ENCODE measurements around the gene PLXNA4. TPM values are rescaled to one million over a fixed set of nuclear protein-coding genes. Genes with fewer than 3 reads are reported as not detected.

PLXNA4 gene
- total and polyA plus RNA-seq, 2 experiments from 2014 or later = 0.08 to 0.80 TPM

DNA sequence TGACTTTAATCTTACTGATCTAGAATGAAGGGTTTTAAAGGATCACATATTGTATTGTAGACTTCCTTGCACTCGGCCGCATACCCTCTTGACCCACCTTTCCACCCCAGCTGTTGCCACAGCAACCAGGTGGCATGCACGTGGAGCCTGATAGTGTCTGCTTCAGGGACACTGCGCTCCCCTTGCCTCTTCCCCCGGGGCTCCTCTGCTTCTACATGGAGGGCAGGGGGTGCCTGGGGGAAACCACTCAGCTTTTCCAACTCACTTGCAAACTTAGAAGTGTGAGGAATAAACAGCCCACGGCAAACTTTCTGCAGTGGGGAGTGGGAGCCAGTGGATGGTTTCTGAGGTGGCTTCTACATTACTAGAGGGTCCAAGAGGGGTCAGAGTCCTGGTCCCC lies 458.6 kb downstream of the PLXNA4 start:
- Mint-ChIP-seq H3K27me3 (ENCODE audit: insufficient read depth, low read depth, poor library complexity) (peaks cover 4% of the 10 kb centered on the region), H3K4me1 (peaks cover 11% of the 10 kb centered on the region), H3K36me3 (ENCODE audit: low read depth) (no peaks in the 10 kb centered on the region), H3K9me3 (no peaks in the 10 kb centered on the region), H3K27ac (no peak overlapping the region; the same call in 1 of the 2 replicates), H3K4me3 (no peak overlapping the region)
- H3F3A ChIP-seq (replicated peaks; ENCODE audit: low read depth) = no peaks in the 10 kb centered on the region
- ATAC-seq = no peak
- H3K4me3 ChIP-seq = no peak overlapping the region
- DNase-seq (ENCODE audit: low spot score) = no peak
- TF ChIP-seq, protein P1, sequence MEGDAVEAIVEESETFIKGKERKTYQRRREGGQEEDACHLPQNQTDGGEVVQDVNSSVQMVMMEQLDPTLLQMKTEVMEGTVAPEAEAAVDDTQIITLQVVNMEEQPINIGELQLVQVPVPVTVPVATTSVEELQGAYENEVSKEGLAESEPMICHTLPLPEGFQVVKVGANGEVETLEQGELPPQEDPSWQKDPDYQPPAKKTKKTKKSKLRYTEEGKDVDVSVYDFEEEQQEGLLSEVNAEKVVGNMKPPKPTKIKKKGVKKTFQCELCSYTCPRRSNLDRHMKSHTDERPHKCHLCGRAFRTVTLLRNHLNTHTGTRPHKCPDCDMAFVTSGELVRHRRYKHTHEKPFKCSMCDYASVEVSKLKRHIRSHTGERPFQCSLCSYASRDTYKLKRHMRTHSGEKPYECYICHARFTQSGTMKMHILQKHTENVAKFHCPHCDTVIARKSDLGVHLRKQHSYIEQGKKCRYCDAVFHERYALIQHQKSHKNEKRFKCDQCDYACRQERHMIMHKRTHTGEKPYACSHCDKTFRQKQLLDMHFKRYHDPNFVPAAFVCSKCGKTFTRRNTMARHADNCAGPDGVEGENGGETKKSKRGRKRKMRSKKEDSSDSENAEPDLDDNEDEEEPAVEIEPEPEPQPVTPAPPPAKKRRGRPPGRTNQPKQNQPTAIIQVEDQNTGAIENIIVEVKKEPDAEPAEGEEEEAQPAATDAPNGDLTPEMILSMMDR (conservative IDR thresholded peaks at IDR 0.05; ENCODE audit: low read depth in 2 of 2) = no peak
- TF ChIP-seq ZNF331 (CRISPR knock-in tag; IDR thresholded peaks at IDR 0.05; ENCODE audit: low read depth) (no peak), EZH2phosphoT487 (IDR thresholded peaks at IDR 0.05; ENCODE audit: unreplicated experiment) (no peak), POLR2AphosphoS5 (IDR thresholded peaks at IDR 0.05; ENCODE audit: low read depth) (no peak), CREB1 (CRISPR knock-in tag; IDR thresholded peaks at IDR 0.05; ENCODE audit: low read depth) (no peak), NANOG (IDR thresholded peaks at IDR 0.05; ENCODE audit: borderline replicate concordance) (no peak), ZNF114 (CRISPR knock-in tag; IDR thresholded peaks at IDR 0.05) (no peak), EZH2 (IDR thresholded peaks at IDR 0.05; ENCODE audit: low read depth, unreplicated experiment) (no peak), JUNB (IDR thresholded peaks at IDR 0.05; ENCODE audit: unreplicated experiment) (no peak), STAT1 (IDR thresholded peaks at IDR 0.05; ENCODE audit: unreplicated experiment) (no peak)
- TF ChIP-seq, protein P2, sequence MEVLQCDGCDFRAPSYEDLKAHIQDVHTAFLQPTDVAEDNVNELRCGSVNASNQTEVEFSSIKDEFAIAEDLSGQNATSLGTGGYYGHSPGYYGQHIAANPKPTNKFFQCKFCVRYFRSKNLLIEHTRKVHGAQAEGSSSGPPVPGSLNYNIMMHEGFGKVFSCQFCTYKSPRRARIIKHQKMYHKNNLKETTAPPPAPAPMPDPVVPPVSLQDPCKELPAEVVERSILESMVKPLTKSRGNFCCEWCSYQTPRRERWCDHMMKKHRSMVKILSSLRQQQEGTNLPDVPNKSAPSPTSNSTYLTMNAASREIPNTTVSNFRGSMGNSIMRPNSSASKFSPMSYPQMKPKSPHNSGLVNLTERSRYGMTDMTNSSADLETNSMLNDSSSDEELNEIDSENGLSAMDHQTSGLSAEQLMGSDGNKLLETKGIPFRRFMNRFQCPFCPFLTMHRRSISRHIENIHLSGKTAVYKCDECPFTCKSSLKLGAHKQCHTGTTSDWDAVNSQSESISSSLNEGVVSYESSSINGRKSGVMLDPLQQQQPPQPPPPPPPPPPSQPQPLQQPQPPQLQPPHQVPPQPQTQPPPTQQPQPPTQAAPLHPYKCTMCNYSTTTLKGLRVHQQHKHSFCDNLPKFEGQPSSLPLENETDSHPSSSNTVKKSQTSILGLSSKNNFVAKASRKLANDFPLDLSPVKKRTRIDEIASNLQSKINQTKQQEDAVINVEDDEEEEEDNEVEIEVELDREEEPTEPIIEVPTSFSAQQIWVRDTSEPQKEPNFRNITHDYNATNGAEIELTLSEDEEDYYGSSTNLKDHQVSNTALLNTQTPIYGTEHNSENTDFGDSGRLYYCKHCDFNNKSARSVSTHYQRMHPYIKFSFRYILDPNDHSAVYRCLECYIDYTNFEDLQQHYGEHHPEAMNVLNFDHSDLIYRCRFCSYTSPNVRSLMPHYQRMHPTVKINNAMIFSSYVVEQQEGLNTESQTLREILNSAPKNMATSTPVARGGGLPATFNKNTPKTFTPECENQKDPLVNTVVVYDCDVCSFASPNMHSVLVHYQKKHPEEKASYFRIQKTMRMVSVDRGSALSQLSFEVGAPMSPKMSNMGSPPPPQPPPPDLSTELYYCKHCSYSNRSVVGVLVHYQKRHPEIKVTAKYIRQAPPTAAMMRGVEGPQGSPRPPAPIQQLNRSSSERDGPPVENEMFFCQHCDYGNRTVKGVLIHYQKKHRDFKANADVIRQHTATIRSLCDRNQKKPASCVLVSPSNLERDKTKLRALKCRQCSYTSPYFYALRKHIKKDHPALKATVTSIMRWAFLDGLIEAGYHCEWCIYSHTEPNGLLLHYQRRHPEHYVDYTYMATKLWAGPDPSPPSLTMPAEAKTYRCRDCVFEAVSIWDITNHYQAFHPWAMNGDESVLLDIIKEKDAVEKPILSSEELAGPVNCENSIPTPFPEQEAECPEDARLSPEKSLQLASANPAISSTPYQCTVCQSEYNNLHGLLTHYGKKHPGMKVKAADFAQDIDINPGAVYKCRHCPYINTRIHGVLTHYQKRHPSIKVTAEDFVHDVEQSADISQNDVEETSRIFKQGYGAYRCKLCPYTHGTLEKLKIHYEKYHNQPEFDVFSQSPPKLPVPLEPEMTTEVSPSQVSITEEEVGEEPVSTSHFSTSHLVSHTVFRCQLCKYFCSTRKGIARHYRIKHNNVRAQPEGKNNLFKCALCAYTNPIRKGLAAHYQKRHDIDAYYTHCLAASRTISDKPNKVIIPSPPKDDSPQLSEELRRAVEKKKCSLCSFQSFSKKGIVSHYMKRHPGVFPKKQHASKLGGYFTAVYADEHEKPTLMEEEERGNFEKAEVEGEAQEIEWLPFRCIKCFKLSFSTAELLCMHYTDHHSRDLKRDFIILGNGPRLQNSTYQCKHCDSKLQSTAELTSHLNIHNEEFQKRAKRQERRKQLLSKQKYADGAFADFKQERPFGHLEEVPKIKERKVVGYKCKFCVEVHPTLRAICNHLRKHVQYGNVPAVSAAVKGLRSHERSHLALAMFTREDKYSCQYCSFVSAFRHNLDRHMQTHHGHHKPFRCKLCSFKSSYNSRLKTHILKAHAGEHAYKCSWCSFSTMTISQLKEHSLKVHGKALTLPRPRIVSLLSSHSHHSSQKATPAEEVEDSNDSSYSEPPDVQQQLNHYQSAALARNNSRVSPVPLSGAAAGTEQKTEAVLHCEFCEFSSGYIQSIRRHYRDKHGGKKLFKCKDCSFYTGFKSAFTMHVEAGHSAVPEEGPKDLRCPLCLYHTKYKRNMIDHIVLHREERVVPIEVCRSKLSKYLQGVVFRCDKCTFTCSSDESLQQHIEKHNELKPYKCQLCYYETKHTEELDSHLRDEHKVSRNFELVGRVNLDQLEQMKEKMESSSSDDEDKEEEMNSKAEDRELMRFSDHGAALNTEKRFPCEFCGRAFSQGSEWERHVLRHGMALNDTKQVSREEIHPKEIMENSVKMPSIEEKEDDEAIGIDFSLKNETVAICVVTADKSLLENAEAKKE (CRISPR knock-in tag; IDR thresholded peaks at IDR 0.05) = no peak
- TF ChIP-seq, protein P3, sequence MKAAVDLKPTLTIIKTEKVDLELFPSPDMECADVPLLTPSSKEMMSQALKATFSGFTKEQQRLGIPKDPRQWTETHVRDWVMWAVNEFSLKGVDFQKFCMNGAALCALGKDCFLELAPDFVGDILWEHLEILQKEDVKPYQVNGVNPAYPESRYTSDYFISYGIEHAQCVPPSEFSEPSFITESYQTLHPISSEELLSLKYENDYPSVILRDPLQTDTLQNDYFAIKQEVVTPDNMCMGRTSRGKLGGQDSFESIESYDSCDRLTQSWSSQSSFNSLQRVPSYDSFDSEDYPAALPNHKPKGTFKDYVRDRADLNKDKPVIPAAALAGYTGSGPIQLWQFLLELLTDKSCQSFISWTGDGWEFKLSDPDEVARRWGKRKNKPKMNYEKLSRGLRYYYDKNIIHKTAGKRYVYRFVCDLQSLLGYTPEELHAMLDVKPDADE (IDR thresholded peaks at IDR 0.05) = no peak
- H3K36me3 ChIP-seq (ENCODE audit: insufficient read depth) = no peaks in the 10 kb centered on the region
- no peak overlapping the region for H2AFZ ChIP-seq
- H3K4me1 ChIP-seq (ENCODE audit: insufficient read depth) = no peaks in the 10 kb centered on the region
- no peak overlapping the region for H3K27ac ChIP-seq (ENCODE audit: low read depth)
- no peaks in the 10 kb centered on the region for H3K9me2 ChIP-seq (ENCODE audit: insufficient read depth)
- H3K79me2 ChIP-seq (replicated peaks; ENCODE audit: insufficient read depth) = no peaks in the 10 kb centered on the region
- H3K4me2 ChIP-seq = no peak overlapping the region
- H3K27me3 ChIP-seq (ENCODE audit: insufficient read depth) = no peaks in the 10 kb centered on the region
- no peaks in the 10 kb centered on the region for H4K20me1 ChIP-seq (replicated peaks; ENCODE audit: insufficient read depth)

Data from GM23338 (cell line).